ENCODE results near the gene ARMC2. TPM values are rescaled to one million over a fixed set of nuclear protein-coding genes. Genes with fewer than 3 reads are reported as not detected.
A peak's percentile ranks its signal among the peaks of the same experiment; 100 is the strongest.
"Not testable (repeated sequence)": the region's sequence is repeated elsewhere in the genome, so short reads cannot be mapped to it uniquely, and the experiment has no call there.

The ARMC2 gene
- total and polyA plus RNA-seq, 5 donors: 3.7 to 16.2 (median 12.7) TPM

DNA sequence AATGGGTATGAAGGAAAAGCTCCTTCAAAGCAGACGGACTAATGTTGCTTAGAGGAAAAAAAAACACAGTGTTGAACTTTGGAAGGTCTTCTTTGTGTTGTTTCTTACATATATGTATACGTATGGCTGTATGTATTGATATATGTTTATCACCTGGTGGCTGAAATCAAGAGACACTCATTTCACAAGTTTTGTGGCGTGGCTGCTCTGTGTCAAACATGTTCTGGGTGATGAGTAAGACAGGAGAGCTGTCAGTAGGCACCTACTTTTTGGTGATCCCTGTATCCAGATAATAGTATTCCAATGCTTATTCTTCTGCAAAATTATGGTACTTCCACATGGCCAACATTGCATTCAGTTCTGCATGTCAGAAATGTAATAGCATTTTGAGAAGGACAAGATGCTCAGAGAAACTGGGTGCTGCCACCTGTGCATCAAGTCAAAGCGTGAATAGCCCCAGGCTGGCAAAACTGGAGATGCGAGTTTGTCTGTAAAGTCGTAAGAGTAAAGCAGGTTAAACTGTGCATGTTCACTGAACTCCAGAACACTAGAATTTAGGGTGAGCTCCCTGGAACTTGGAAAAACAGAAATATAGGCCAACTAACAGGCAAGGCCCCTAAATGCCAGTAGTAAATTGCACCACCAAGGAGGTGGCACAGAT, 67.9 kb downstream of the ARMC2 start:
- ATAC-seq (no peak), DNase-seq (no peak)
- Histone ChIP-seq H3K27ac (ENCODE audit: low read length) (no peak overlapping the region), H3K27me3 (ENCODE audit: control insufficient read depth, insufficient read depth) (no peaks in the 10 kb centered on the region), H3K4me3 (ENCODE audit: low read length) (no peak overlapping the region), H3K4me1 (ENCODE audit: control insufficient read depth, insufficient read depth, low read length) (no peaks in the 10 kb centered on the region), H3K9me3 (ENCODE audit: control insufficient read depth, low read length) (no peaks in the 10 kb centered on the region)
- WGBS: 77% methylated on average over 6 of the region's 6 CpGs
- intact Hi-C loops (cut with DNase I): loop anchor here in 1 of 4 donors (10.0 kb wide), 1 partner anchor 99 kb away; no protein-coding TSS in a partner anchor

- H3K9me3 ChIP-seq (ENCODE audit: control insufficient read depth, low read length): no peaks in the 10 kb centered on the region
- peaks cover 2% of the 10 kb centered on the region for H3K4me1 ChIP-seq (ENCODE audit: control insufficient read depth, insufficient read depth, low read length)
- no peak for ATAC-seq
- WGBS: 80% methylated on average over 1 of the region's 1 CpG
- intact Hi-C loops (cut with DNase I): no loop called here
- H3K27ac ChIP-seq (ENCODE audit: low read length): no peak overlapping the region
- H3K4me3 ChIP-seq (ENCODE audit: low read length): no peak overlapping the region
- H3K27me3 ChIP-seq (ENCODE audit: control insufficient read depth, insufficient read depth): no peaks in the 10 kb centered on the region
- no peak for DNase-seq
Observed at GRCh38 chr6:108920751-108921150, 72.5 kb downstream of the ARMC2 start.

DNA sequence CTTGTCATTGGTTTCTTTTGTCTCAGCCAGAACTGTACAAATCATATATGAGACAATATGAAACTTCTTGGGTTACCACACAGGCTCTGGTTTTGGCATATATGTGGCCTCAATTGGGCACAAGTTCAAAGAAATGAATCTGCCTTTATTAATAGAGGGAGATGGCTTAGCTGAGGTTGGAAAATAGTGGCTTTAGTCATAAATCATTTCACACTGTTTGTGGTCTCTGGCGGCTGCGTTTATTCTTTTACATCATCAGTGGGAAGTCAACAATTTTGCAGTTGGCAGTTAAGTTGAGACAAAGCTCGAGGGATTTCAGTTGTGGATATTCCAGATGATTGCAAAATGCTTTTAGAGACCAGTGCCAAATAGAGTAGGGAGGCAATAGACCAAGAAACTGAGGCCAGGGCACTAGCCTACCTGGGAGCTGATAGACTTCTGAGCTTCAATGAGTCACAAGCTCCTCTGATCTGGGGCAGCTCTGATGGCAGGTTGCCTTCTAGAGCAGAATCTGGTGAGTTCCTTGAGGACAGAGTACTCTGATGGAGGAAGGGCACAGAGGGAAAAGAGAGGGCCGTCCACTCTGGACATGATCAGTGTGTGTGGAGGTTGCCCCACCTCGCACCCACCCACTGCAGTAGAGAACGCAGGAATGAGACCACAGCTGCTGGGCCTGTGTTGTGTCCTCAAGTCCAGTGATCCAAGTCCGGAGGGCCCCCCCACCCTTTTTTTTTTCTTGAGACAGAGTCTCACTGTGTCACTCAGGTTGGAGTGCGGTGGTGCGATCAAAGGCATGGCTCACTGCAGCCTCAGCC, 73.5 kb downstream of the ARMC2 start:
- H3K9me3 ChIP-seq (ENCODE audit: control insufficient read depth, low read length): no peaks in the 10 kb centered on the region
- peaks cover 2% of the 10 kb centered on the region for H3K4me1 ChIP-seq (ENCODE audit: control insufficient read depth, insufficient read depth, low read length)
- no peaks in the 10 kb centered on the region for H3K27me3 ChIP-seq (ENCODE audit: control insufficient read depth, insufficient read depth)
- H3K27ac ChIP-seq (ENCODE audit: low read length): no peak overlapping the region
- DNase-seq (peak in 2 of 3 donors; percentile 31 to 57), ATAC-seq (peak; percentile 66 to 83)
- WGBS: 72% methylated on average over 9 of the region's 9 CpGs
- H3K4me3 ChIP-seq (ENCODE audit: low read length): no peak overlapping the region
- intact Hi-C loops (cut with DNase I): no loop called here

DNA sequence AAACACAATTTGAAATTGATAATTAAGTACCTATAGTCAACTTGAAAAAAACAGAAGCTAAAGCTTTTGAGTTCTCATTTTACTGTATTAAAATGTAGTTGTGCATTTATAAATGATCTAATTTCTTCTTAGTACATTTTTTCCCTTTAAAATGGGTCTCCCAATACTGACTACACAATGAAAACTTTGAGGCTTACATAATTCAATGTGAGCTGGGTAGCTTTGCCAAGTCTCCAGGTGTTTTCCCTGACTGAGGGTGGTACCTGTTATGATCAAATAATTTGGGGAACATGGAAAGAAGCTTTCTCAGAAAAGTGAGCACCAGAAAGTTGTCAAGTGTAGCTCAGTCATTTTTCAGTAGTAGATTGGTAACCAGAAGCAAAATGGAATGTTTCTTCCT, 74.3 kb downstream of the ARMC2 start:
- Histone ChIP-seq H3K4me3 (ENCODE audit: low read length) (no peak overlapping the region), H3K27ac (ENCODE audit: low read length) (no peak overlapping the region), H3K9me3 (ENCODE audit: control insufficient read depth, low read length) (no peaks in the 10 kb centered on the region), H3K27me3 (ENCODE audit: control insufficient read depth, insufficient read depth) (no peaks in the 10 kb centered on the region), H3K4me1 (ENCODE audit: control insufficient read depth, insufficient read depth, low read length) (peaks cover 2% of the 10 kb centered on the region)
- ATAC-seq (no peak), DNase-seq (no peak)
- intact Hi-C loops (cut with DNase I): no loop called here

GRCh38 chr6:108927927-108928326, 79.7 kb downstream of the ARMC2 start:
- DNase-seq: no peak

GRCh38 chr6:108928650-108929049, 80.4 kb downstream of the ARMC2 start:
- H3K27me3 ChIP-seq (ENCODE audit: control insufficient read depth, insufficient read depth): no peaks in the 10 kb centered on the region
- DNase-seq (no peak), ATAC-seq (no peak)
- no peaks in the 10 kb centered on the region for H3K4me1 ChIP-seq (ENCODE audit: control insufficient read depth, insufficient read depth, low read length)
- H3K27ac ChIP-seq (ENCODE audit: low read length): no peak overlapping the region
- 87% methylated on average over 4 of the region's 4 CpGs for WGBS
- no peak overlapping the region for H3K4me3 ChIP-seq (ENCODE audit: low read length)
- H3K9me3 ChIP-seq (ENCODE audit: control insufficient read depth, low read length): no peaks in the 10 kb centered on the region
- intact Hi-C loops (cut with DNase I): no loop called here

More at GRCh38 chr6:108927927-108928326, 79.7 kb downstream of the ARMC2 start:
- H3K27ac ChIP-seq (ENCODE audit: low read length): no peak overlapping the region
- H3K9me3 ChIP-seq (ENCODE audit: control insufficient read depth, low read length): no peaks in the 10 kb centered on the region
- H3K27me3 ChIP-seq (ENCODE audit: control insufficient read depth, insufficient read depth): no peaks in the 10 kb centered on the region
- intact Hi-C loops (cut with DNase I): no loop called here
- WGBS: 92% methylated on average over 5 of the region's 5 CpGs
- H3K4me3 ChIP-seq (ENCODE audit: low read length): no peak overlapping the region
- no peaks in the 10 kb centered on the region for H3K4me1 ChIP-seq (ENCODE audit: control insufficient read depth, insufficient read depth, low read length)
- ATAC-seq: no peak

- ATAC-seq; H3K4me1 ChIP-seq (ENCODE audit: control insufficient read depth, insufficient read depth, low read length); H3K27me3 ChIP-seq (ENCODE audit: control insufficient read depth, insufficient read depth); H3K9me3 ChIP-seq (ENCODE audit: control insufficient read depth, low read length); H3K27ac ChIP-seq (ENCODE audit: low read length); DNase-seq; H3K4me3 ChIP-seq (ENCODE audit: low read length); intact Hi-C loops (cut with DNase I): not testable (repeated sequence)
- over 99% methylated on average over 3 of the region's 3 CpGs for WGBS
Observed at GRCh38 chr6:108931090-108931489, 82.9 kb downstream of the ARMC2 start.

DNA sequence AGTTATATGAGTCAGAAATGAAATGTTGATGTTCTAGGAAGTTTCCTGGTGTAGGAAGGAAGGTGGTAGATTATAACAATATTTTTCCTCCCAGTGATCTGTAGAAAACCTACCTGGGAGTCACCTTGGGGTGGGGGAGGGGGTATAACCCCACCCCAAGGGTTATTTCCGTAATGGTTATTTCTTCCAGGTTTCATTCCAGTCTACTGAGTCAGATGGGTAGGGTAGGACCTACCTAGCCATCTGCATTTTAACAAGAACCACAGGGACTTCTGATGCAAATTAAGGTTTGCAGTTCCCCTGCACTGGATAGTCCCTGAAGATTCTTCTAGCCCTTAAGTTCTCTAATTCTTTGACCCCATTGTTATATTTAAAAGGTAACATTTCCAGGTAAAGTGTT, 88.9 kb downstream of the ARMC2 start:
- Histone ChIP-seq H3K27ac (ENCODE audit: low read length) (no peak overlapping the region), H3K4me3 (ENCODE audit: low read length) (no peak overlapping the region), H3K4me1 (ENCODE audit: control insufficient read depth, insufficient read depth, low read length) (peaks cover under 1% of the 10 kb centered on the region), H3K27me3 (ENCODE audit: control insufficient read depth, insufficient read depth) (no peaks in the 10 kb centered on the region), H3K9me3 (ENCODE audit: control insufficient read depth, low read length) (no peaks in the 10 kb centered on the region)
- WGBS: 100% methylated on average over 1 of the region's 1 CpG
- DNase-seq: no peak
- ATAC-seq: no peak
- intact Hi-C loops (cut with DNase I): no loop called here

DNA sequence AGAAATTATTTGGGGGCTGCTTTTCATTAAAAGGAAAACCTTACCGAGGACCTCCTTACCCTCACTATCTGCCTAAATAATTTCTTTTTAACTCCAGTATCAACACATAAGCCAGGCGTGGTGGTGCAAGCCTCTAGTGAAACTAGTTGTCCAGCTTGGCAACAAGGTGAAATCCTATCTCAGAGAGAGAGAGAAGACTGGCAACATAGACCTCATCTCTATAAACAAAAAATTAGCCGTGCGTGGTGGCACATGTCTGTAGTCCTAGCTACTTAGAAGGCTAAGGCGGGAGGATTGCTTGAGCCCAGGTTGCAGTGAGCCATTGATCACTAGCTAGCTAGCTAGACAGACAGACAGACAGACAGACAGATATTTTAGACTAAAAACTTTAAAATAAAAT, 92.5 kb downstream of the ARMC2 start:
- 74% methylated on average over 5 of the region's 5 CpGs for WGBS
- ATAC-seq: no peak
- peaks cover 6% of the 10 kb centered on the region for H3K4me1 ChIP-seq (ENCODE audit: control insufficient read depth, insufficient read depth, low read length)

GRCh38 chr6:108941281-108941680, 93.1 kb downstream of the ARMC2 start:
- no peaks in the 10 kb centered on the region for H3K27me3 ChIP-seq (ENCODE audit: control insufficient read depth, insufficient read depth)
- H3K4me1 ChIP-seq (ENCODE audit: control insufficient read depth, insufficient read depth, low read length): peaks cover 6% of the 10 kb centered on the region
- H3K9me3 ChIP-seq (ENCODE audit: control insufficient read depth, low read length): no peaks in the 10 kb centered on the region
- intact Hi-C loops (cut with DNase I): loop anchor here in 2 of 4 donors (10.0 kb wide), 1 partner anchor 64 kb away; no protein-coding TSS in a partner anchor
- ATAC-seq: no peak
- WGBS: 98% methylated on average over 1 of the region's 1 CpG
- no peak overlapping the region for H3K27ac ChIP-seq (ENCODE audit: low read length)
- DNase-seq: no peak
- H3K4me3 ChIP-seq (ENCODE audit: low read length): no peak overlapping the region

More for the DNA sequence above, 92.5 kb downstream of the ARMC2 start:
- intact Hi-C loops (cut with DNase I): loop anchor here in 2 of 4 donors (10.0 kb wide), 1 partner anchor 64 kb away; no protein-coding TSS in a partner anchor
- no peaks in the 10 kb centered on the region for H3K9me3 ChIP-seq (ENCODE audit: control insufficient read depth, low read length)
- no peak overlapping the region for H3K27ac ChIP-seq (ENCODE audit: low read length)
- H3K4me3 ChIP-seq (ENCODE audit: low read length): no peak overlapping the region
- H3K27me3 ChIP-seq (ENCODE audit: control insufficient read depth, insufficient read depth): no peaks in the 10 kb centered on the region
- no peak for DNase-seq

GRCh38 chr6:108941859-108942258, 93.6 kb downstream of the ARMC2 start:
- DNase-seq: no peak
- intact Hi-C loops (cut with DNase I): loop anchor here in 2 of 4 donors (10.0 kb wide), 1 partner anchor 63 kb away; no protein-coding TSS in a partner anchor
- ATAC-seq: no peak

More at GRCh38 chr6:108941859-108942258, 93.6 kb downstream of the ARMC2 start:
- no peak overlapping the region for H3K4me3 ChIP-seq (ENCODE audit: low read length)
- no peaks in the 10 kb centered on the region for H3K9me3 ChIP-seq (ENCODE audit: control insufficient read depth, low read length)
- H3K27ac ChIP-seq (ENCODE audit: low read length): no peak overlapping the region
- H3K27me3 ChIP-seq (ENCODE audit: control insufficient read depth, insufficient read depth): no peaks in the 10 kb centered on the region
- peaks cover 10% of the 10 kb centered on the region for H3K4me1 ChIP-seq (ENCODE audit: control insufficient read depth, insufficient read depth, low read length)
- WGBS: 37% methylated on average over 2 of the region's 2 CpGs
